Erythroblast (primary cell): Measurements from ENCODE around the gene OPRD1.

ENCODE experiments used
- GATA1 ChIP-seq: IDR thresholded peaks from 2 replicates; pipeline ENCODE4 v1.6.1; 2011; ENCODE audit warnings: low read depth, mild to moderate bottlenecking, control low read depth, low read length, moderate library complexity
- POLR2A ChIP-seq: IDR thresholded peaks from 2 replicates; pipeline ENCODE4 v1.6.1; 2011; ENCODE audit warnings: mild to moderate bottlenecking, low read length

DNA sequence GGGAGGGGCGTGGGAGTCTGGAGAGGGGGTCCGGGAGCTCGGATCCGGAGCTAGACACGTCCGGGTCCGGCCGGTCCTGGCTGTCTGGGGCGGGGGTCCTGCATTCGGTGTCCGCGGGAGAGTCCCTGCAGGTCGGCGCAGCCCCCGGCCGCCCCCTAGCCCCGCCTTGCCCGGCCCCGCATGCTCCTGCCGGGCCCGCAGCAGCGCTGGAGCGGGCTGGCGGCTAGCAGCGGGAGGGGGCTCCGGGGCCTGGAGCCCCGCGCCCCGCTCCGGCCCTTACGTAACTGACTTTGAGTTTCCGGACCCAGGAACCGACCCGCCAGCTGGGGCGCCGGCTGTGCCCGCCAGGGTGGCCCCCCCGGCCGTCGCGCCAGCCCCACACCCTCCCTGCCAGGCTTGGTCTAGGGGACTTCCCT is 75.5 kb downstream of the OPRD1 start:
- no peak for TF ChIP-seq POLR2A
- TF ChIP-seq GATA1 = no peak
